Measurements from ENCODE around the gene CDK14.

DNA sequence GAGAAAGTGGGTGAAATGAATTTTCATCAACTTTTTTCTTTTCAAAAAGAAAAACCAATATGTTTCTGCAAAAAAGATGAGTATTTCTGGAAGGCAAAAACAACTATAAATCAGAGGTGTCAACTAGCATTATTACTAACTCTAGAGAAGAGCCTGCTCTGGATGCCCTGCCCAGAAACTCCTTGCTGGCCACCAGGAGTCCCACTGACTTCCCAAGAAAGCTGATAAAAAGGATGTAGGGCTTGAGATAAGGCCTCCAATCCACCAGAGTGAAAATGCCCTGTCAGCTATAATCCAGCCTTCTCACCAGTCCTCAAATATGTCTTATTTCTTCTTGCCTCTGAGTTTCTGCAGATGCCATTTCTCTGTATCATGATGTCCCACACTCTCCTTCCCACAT is 651.4 kb downstream of the CDK14 start:
- TF ChIP-seq, protein P1, sequence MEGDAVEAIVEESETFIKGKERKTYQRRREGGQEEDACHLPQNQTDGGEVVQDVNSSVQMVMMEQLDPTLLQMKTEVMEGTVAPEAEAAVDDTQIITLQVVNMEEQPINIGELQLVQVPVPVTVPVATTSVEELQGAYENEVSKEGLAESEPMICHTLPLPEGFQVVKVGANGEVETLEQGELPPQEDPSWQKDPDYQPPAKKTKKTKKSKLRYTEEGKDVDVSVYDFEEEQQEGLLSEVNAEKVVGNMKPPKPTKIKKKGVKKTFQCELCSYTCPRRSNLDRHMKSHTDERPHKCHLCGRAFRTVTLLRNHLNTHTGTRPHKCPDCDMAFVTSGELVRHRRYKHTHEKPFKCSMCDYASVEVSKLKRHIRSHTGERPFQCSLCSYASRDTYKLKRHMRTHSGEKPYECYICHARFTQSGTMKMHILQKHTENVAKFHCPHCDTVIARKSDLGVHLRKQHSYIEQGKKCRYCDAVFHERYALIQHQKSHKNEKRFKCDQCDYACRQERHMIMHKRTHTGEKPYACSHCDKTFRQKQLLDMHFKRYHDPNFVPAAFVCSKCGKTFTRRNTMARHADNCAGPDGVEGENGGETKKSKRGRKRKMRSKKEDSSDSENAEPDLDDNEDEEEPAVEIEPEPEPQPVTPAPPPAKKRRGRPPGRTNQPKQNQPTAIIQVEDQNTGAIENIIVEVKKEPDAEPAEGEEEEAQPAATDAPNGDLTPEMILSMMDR (conservative IDR thresholded peaks at IDR 0.05; ENCODE audit: low read length): no peak
- no peak for TF ChIP-seq EZH2phosphoT487 (IDR thresholded peaks at IDR 0.05; ENCODE audit: borderline replicate concordance)

Data from Loucy (cell line).